ENCODE measurements around the gene PLB1.

- TF ChIP-seq POLR2AphosphoS5 (IDR thresholded peaks at IDR 0.05; ENCODE audit: borderline replicate concordance, low read depth, low read length) (no peak), EZH2 (IDR thresholded peaks at IDR 0.05) (no peak), FOXP2 (optimal IDR thresholded peaks at IDR 0.05; ENCODE audit: control extremely low read depth, extremely low read length, insufficient read depth) (no peak)
Observed at GRCh38 chr2:28642796-28643195, 146.9 kb downstream of the PLB1 start.
